NT2/D1 (cell line): ENCODE results near the gene POLRMT.

Experiments used
- SUZ12 ChIP-seq: IDR thresholded peaks from 2 replicates; pipeline ENCODE4 v1.6.1; 2011; ENCODE audit not compliant: insufficient read length, insufficient read depth; ENCODE audit errors: extremely low read depth
- ZNF274 ChIP-seq: IDR thresholded peaks from 2 replicates; pipeline ENCODE4 v1.6.1; 2011; ENCODE audit warnings: mild to moderate bottlenecking, low read depth, low read length

DNA sequence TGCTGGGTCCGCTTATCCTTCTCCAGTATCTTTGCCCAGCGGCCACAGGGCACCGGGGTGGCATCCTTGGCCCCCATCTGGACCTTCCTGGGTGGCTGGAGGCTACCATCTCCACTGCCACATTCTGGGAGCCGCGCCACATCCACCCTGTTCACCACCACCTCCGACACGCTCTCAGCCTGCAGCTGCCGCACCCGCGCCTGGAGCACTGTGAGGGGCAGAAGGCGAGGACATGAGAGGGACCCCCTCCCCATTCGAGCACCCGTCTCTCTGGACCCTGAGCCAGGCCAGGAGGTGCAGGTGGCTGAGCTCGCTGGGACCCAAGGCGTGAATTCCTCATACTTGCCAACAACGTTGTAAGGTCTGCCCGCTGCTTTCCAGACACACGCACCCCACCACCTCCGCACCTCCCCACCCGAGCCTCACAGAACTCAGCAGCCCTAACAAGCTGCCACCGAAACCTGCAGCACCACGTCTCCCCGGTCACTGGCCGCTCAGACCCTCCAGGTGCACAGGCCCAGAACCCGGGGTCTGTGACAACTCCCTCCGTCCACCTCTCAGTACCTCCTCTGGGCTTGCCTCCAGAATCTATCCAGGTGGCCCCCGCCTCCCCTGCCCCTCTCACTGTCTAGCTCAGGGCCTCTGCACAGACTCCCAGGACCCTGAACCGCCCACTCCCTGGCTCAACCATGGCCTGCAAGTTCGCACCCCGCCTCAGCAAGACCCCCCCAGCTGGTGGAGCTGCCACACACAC lies 3.2 kb downstream of the POLRMT start:
- TF ChIP-seq ZNF274 (no peak), SUZ12 (no peak)
